Tibial nerve (tissue), 4 donors: ENCODE measurements around the gene NOX3. TPM values are rescaled to one million over a fixed set of nuclear protein-coding genes. Genes with fewer than 3 reads are reported as not detected.

Source experiments
- DNase-seq, 2 donors: peaks; one replicate each; pipeline ENCODE4 v3.0.0-alpha.2; 2019; ENCODE audit warnings: low spot score in 2 of 2
- H3K27ac ChIP-seq, 4 donors: fragments of 200-600 bp; sonication (generic) in 3 of 4; one replicate each; pipeline ENCODE4 v1.5.1; 2017 to 2019; ENCODE audit warnings: mild to moderate bottlenecking in 1 of 4
- H3K27me3 ChIP-seq, 2 donors: fragments of 200-600 bp; sonication (generic) in 1 of 2; one replicate each; pipeline versions ENCODE4 v1.5.1 to v1.6.0; 2017 to 2019
- H3K36me3 ChIP-seq, 3 donors: fragments of 200-600 bp; sonication (generic); one replicate each; pipeline ENCODE4 v1.5.1; 2018 to 2019
- H3K4me1 ChIP-seq, 4 donors: fragments of 200-600 bp; sonication (generic) in 3 of 4; one replicate each; pipeline ENCODE4 v1.5.1; 2017 to 2019
- H3K4me3 ChIP-seq, 4 donors: fragments of 200-600 bp; sonication (generic) in 3 of 4; one replicate each; pipeline ENCODE4 v1.5.1; 2017 to 2019; ENCODE audit warnings: mild to moderate bottlenecking in 1 of 4, moderate library complexity in 1 of 4
- H3K9me3 ChIP-seq, 4 donors: fragments of 200-600 bp; sonication (generic) in 3 of 4; one replicate each; pipeline ENCODE4 v1.5.1; 2017 to 2019
- CTCF ChIP-seq, 5 experiments: fragments of 200-600 bp in 3 of 5; fragments of 450-650 bp in 2 of 5; sonication (generic) in 3 of 5; IDR thresholded peaks; one replicate each; pipeline ENCODE4 v1.5.1; 2016 to 2019; ENCODE audit warnings: antibody characterized with exemption in 5 of 5, mild to moderate bottlenecking in 3 of 5, moderate library complexity in 2 of 5
- EP300 ChIP-seq, 2 donors: sonication (generic); formaldehyde crosslinking; IDR thresholded peaks; one replicate each; pipeline ENCODE4 v1.6.1; 2017; ENCODE audit warnings: antibody characterized with exemption in 2 of 2, mild to moderate bottlenecking in 1 of 2
- POLR2A ChIP-seq, 2 donors: fragments of 450-650 bp; IDR thresholded peaks; one replicate each; pipeline ENCODE4 v1.6.1; 2017; ENCODE audit warnings: antibody characterized with exemption in 2 of 2, mild to moderate bottlenecking in 2 of 2, moderate library complexity in 2 of 2
- WGBS, 2 donors: methylation state at CpG; one replicate each; pipeline ENCODE4 v1.1.5; 2018; 5-methylcytosine and 5-hydroxymethylcytosine counted together
- total RNA-seq, 4 donors: library from RNA; depleted of rRNA; stranded (reverse); fragments of >200 nt; gene quantifications; one replicate each; pipeline ENCODE4 v1.1.0, GENCODE V29; 2016

Gene NOX3
- total RNA-seq, 4 donors from 2014 or later = not detected

GRCh38 chr6:155349129-155349528, 106.5 kb downstream of the NOX3 start:
- no peak for TF ChIP-seq EP300 (IDR thresholded peaks at IDR 0.05)
- no peak overlapping the region for H3K27ac ChIP-seq
- H3K4me1 ChIP-seq = no peaks in the 10 kb centered on the region
- H3K27me3 ChIP-seq = no peaks in the 10 kb centered on the region
- no peak for DNase-seq
- peaks cover 0 to 47% (median 2%) of the 10 kb centered on the region in 4 donors for H3K9me3 ChIP-seq
- WGBS, 2 donors = 94 to 100% methylated on average over 2 of the region's 2 CpGs
- H3K36me3 ChIP-seq = no peaks in the 10 kb centered on the region
- no peak overlapping the region for H3K4me3 ChIP-seq

DNA sequence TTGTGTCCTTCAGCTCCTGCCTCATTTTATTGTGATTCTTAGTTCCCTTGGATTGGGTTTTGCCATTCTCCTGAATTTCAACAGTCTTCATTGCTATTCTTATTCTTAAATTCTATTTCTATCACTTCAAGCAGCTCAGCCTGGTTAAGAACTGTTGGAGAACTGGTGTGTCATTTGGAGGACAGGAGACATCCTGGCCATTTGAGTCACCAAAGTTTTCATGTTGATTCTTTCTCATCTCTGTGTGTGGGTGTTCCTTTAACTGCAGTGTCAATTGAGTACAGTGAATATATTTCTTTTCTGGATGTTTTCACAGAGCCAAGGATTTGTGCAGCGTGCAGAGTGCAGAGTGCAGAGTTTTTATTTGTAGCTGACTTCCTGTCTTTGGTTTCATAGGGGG, 107.8 kb downstream of the NOX3 start:
- WGBS, 2 donors = 65 to 72% methylated on average over 1 of the region's 1 CpG
- H3K4me1 ChIP-seq = no peaks in the 10 kb centered on the region
- no peaks in the 10 kb centered on the region for H3K27me3 ChIP-seq
- DNase-seq = no peak
- H3K9me3 ChIP-seq = peaks cover 0 to 34% (median 1%) of the 10 kb centered on the region in 4 donors
- H3K36me3 ChIP-seq = no peaks in the 10 kb centered on the region
- no peak overlapping the region for H3K4me3 ChIP-seq
- no peak for TF ChIP-seq EP300 (IDR thresholded peaks at IDR 0.05)
- TF ChIP-seq POLR2A (IDR thresholded peaks at IDR 0.05) = no peak
- no peak for TF ChIP-seq CTCF (IDR thresholded peaks at IDR 0.05)
- H3K27ac ChIP-seq = no peak overlapping the region

DNA sequence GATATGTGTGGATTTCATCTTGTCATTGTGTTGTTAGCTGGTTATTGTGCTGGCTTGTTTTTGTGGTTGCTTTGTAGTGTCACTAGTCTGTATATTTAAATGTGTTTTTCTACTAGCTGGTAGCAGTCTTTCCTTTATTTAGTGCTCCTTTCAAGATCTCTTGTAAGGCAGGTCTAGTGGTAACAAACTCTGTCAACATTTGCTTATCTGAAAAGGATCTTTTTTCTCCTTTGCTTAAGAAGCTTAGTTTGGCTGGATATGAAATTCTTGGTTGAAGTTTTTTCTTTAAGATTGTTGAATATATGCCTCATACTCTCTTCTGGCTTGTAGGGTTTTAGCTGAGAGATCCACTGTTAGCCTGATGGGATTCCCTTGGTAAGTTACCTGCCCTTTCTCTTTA, 108.7 kb downstream of the NOX3 start:
- Histone ChIP-seq H3K9me3 (peaks cover 0 to 31% (median 1%) of the 10 kb centered on the region in 4 donors), H3K36me3 (no peaks in the 10 kb centered on the region), H3K4me1 (no peaks in the 10 kb centered on the region), H3K4me3 (no peak overlapping the region), H3K27me3 (no peaks in the 10 kb centered on the region), H3K27ac (no peak overlapping the region)
- no peak for TF ChIP-seq POLR2A (IDR thresholded peaks at IDR 0.05)
- TF ChIP-seq CTCF (IDR thresholded peaks at IDR 0.05) = no peak
- TF ChIP-seq EP300 (IDR thresholded peaks at IDR 0.05) = no peak
- DNase-seq = no peak

Other genes starting within 250 kb of the NOX3 start
- 1 to 10 TPM; 1.5 to 4.4 (median 3.3) TPM for gene CLDN20, start 191.8 kb downstream of the NOX3 start, total RNA-seq
- gene TFB1M, start 141.4 kb downstream of the NOX3 start, total RNA-seq = 10 to 100 TPM; 21.4 to 52.7 (median 22.1) TPM